HEK293 (cell line): ENCODE results near the gene BRD2.

Experiments
- CTCF ChIA-PET: fragments of 350-600 bp; formaldehyde crosslinking; extraction: SDS; loops from one replicate; lab custom pipeline; 2021; ENCODE audit warnings: antibody characterized with exemption; lab: Yijun Ruan, JAX
- POLR2A ChIA-PET: fragments of 300-600 bp; formaldehyde crosslinking; extraction: SDS; loops from one replicate; lab custom pipeline; 2020; ENCODE audit warnings: antibody characterized with exemption, inconsistent platforms; lab: Yijun Ruan, JAX
- H3K27ac ChIP-seq: fragments of 200-500 bp; sonication (Bioruptor generic); 2 replicates; pipeline ENCODE4 v1.5.1; 2014; ENCODE audit warnings: low read depth, low read length, control low read depth, inconsistent platforms; ENCODE audit errors: extremely low read depth
- H3K36me3 ChIP-seq, 2 experiments: fragments of 200-500 bp in 1 of 2; sonication (Bioruptor generic) in 1 of 2; 1 replicate in 1 of 2; 2 replicates in 1 of 2; pipeline ENCODE4 v1.5.1; 2014 to 2017; ENCODE audit warnings: inconsistent platforms in 2 of 2, low read length in 2 of 2; ENCODE audit not compliant: control insufficient read depth in 2 of 2, insufficient read depth in 1 of 2
- H3K4me1 ChIP-seq: fragments of 200-500 bp; sonication (Bioruptor generic); 2 replicates; pipeline ENCODE4 v1.5.1; 2014; ENCODE audit warnings: mild to moderate bottlenecking, low read length, inconsistent platforms; ENCODE audit not compliant: control insufficient read depth, insufficient read depth
- H3K4me3 ChIP-seq: 2 replicates; pipeline ENCODE4 v1.5.1; 2011; ENCODE audit warnings: low read depth, mild to moderate bottlenecking, control low read depth, low read length, moderate library complexity
- H3K9me3 ChIP-seq: fragments of 200-500 bp; sonication (Bioruptor generic); 2 replicates; pipeline ENCODE4 v1.5.1; 2014; ENCODE audit warnings: low read depth, low read length, inconsistent platforms; ENCODE audit not compliant: control insufficient read depth, insufficient read depth
- BCL11A ChIP-seq: fragments of 450-650 bp; formaldehyde crosslinking; IDR thresholded peaks from 2 replicates; pipeline ENCODE4 v1.5.1; 2016; ENCODE audit warnings: low read depth, missing biosample characterization, missing genetic modification characterization
- GLIS1 ChIP-seq: fragments of 450-650 bp; formaldehyde crosslinking; IDR thresholded peaks from 2 replicates; pipeline ENCODE4 v1.5.1; 2016; ENCODE audit warnings: missing biosample characterization, missing genetic modification characterization
- KLF1 ChIP-seq: fragments of 450-650 bp; formaldehyde crosslinking; IDR thresholded peaks from 2 replicates; pipeline ENCODE4 v1.5.1; 2016; ENCODE audit warnings: missing biosample characterization, missing genetic modification characterization
- KLF17 ChIP-seq: fragments of 450-650 bp; formaldehyde crosslinking; IDR thresholded peaks from 2 replicates; pipeline ENCODE4 v1.5.1; 2016; ENCODE audit warnings: missing biosample characterization, missing genetic modification characterization
- SCRT2 ChIP-seq: fragments of 450-650 bp; formaldehyde crosslinking; IDR thresholded peaks from 2 replicates; pipeline ENCODE4 v1.5.1; 2016; ENCODE audit warnings: missing biosample characterization, missing genetic modification characterization
- SP7 ChIP-seq: fragments of 450-650 bp; formaldehyde crosslinking; IDR thresholded peaks from 2 replicates; pipeline ENCODE4 v1.5.1; 2016; ENCODE audit warnings: missing biosample characterization, missing genetic modification characterization
- ZBTB20 ChIP-seq: fragments of 450-650 bp; formaldehyde crosslinking; IDR thresholded peaks from 2 replicates; pipeline ENCODE4 v1.5.1; 2016; ENCODE audit warnings: missing biosample characterization, missing genetic modification characterization
- ZBTB21 ChIP-seq: fragments of 450-650 bp; formaldehyde crosslinking; IDR thresholded peaks from 2 replicates; pipeline ENCODE4 v1.5.1; 2017; ENCODE audit warnings: missing biosample characterization, missing genetic modification characterization
- ZFHX2 ChIP-seq: fragments of 450-650 bp; formaldehyde crosslinking; conservative IDR thresholded peaks from 2 replicates; pipeline ENCODE4 v1.5.1; 2016; ENCODE audit warnings: missing biosample characterization, missing genetic modification characterization
- ZNF174 ChIP-seq: fragments of 450-650 bp; formaldehyde crosslinking; IDR thresholded peaks from 2 replicates; pipeline ENCODE4 v1.5.0; 2017; ENCODE audit warnings: missing biosample characterization, mild to moderate bottlenecking, missing genetic modification characterization
- ZNF280C ChIP-seq: fragments of 450-650 bp; formaldehyde crosslinking; IDR thresholded peaks from 2 replicates; pipeline ENCODE4 v1.5.1; 2016; ENCODE audit warnings: missing biosample characterization, missing genetic modification characterization
- ZNF280D ChIP-seq: fragments of 450-650 bp; formaldehyde crosslinking; IDR thresholded peaks from 2 replicates; pipeline ENCODE4 v1.5.1; 2016; ENCODE audit warnings: missing biosample characterization, missing genetic modification characterization
- ZNF324 ChIP-seq: fragments of 450-650 bp; formaldehyde crosslinking; IDR thresholded peaks from 2 replicates; pipeline ENCODE4 v1.5.1; 2016; ENCODE audit warnings: missing biosample characterization, missing genetic modification characterization
- ZNF341 ChIP-seq: fragments of 450-650 bp; formaldehyde crosslinking; IDR thresholded peaks from 2 replicates; pipeline ENCODE4; 2016; ENCODE audit warnings: low read depth, missing biosample characterization, missing genetic modification characterization
- ZNF416 ChIP-seq: fragments of 450-650 bp; formaldehyde crosslinking; IDR thresholded peaks from 2 replicates; pipeline ENCODE4 v1.5.1; 2016; ENCODE audit warnings: missing biosample characterization, missing genetic modification characterization
- ZNF426 ChIP-seq: fragments of 450-650 bp; formaldehyde crosslinking; IDR thresholded peaks from 2 replicates; pipeline ENCODE4 v1.5.1; 2017; ENCODE audit warnings: missing biosample characterization, missing genetic modification characterization, mild to moderate bottlenecking, inconsistent platforms, moderate library complexity
- ZNF488 ChIP-seq: fragments of 450-650 bp; formaldehyde crosslinking; IDR thresholded peaks from 2 replicates; pipeline ENCODE4 v1.5.1; 2016; ENCODE audit warnings: missing biosample characterization, missing genetic modification characterization
- ZNF501 ChIP-seq: fragments of 450-650 bp; formaldehyde crosslinking; IDR thresholded peaks from 2 replicates; pipeline ENCODE4 v1.5.1; 2016; ENCODE audit warnings: missing biosample characterization, missing genetic modification characterization
- ZNF510 ChIP-seq: fragments of 450-650 bp; formaldehyde crosslinking; IDR thresholded peaks from 2 replicates; pipeline ENCODE4 v1.5.1; 2018; ENCODE audit warnings: mild to moderate bottlenecking, missing genetic modification characterization, missing biosample characterization; ENCODE audit not compliant: insufficient replicate concordance
- ZNF571 ChIP-seq: fragments of 450-650 bp; formaldehyde crosslinking; IDR thresholded peaks from 2 replicates; pipeline ENCODE4 v1.5.0; 2017; ENCODE audit warnings: missing biosample characterization, missing genetic modification characterization
- ZNF629 ChIP-seq: fragments of 450-650 bp; formaldehyde crosslinking; IDR thresholded peaks from 2 replicates; pipeline ENCODE4 v1.5.1; 2017; ENCODE audit warnings: missing biosample characterization, missing genetic modification characterization
- ZNF654 ChIP-seq: fragments of 450-650 bp; formaldehyde crosslinking; IDR thresholded peaks from 2 replicates; pipeline ENCODE4 v1.5.1; 2016; ENCODE audit warnings: low read depth, missing biosample characterization, missing genetic modification characterization
- ZNF660 ChIP-seq: fragments of 450-650 bp; IDR thresholded peaks from 2 replicates; pipeline ENCODE4 v1.5.1; 2018; ENCODE audit warnings: missing biosample characterization, mild to moderate bottlenecking, missing genetic modification characterization
- ZNF692 ChIP-seq: fragments of 450-650 bp; formaldehyde crosslinking; IDR thresholded peaks from 2 replicates; pipeline ENCODE4 v1.5.1; 2016; ENCODE audit warnings: missing biosample characterization, missing genetic modification characterization
- ZNF707 ChIP-seq: fragments of 450-650 bp; formaldehyde crosslinking; IDR thresholded peaks from 2 replicates; pipeline ENCODE4 v1.5.1; 2016; ENCODE audit warnings: missing biosample characterization, missing genetic modification characterization
- ZNF747 ChIP-seq: fragments of 450-650 bp; formaldehyde crosslinking; IDR thresholded peaks from 2 replicates; pipeline ENCODE4 v1.5.1; 2016; ENCODE audit warnings: missing biosample characterization, missing genetic modification characterization
- ZNF777 ChIP-seq: fragments of 450-650 bp; formaldehyde crosslinking; IDR thresholded peaks from 2 replicates; pipeline ENCODE4 v1.5.1; 2017; ENCODE audit warnings: missing biosample characterization, missing genetic modification characterization, borderline replicate concordance

The BRD2 gene

GRCh38 chr6:32983964-32984621, 15.7 kb downstream of the BRD2 start (continued):
- TF ChIP-seq ZNF280D (tag by site-specific recombination) (no peak), ZFHX2 (tag by site-specific recombination) (no peak), ZNF280C (tag by site-specific recombination) (no peak)

GRCh38 chr6:32984622-32985389, 16.4 kb downstream of the BRD2 start:
- peaks cover 4% of the 10 kb centered on the region; the same call in 1 of the 2 replicates for H3K4me1 ChIP-seq
- peaks cover 17 to 19% of the 10 kb centered on the region in 2 experiments for H3K36me3 ChIP-seq
- H3K27ac ChIP-seq = no peak overlapping the region
- CTCF ChIA-PET = interaction anchor here (0.6 to 11.4 kb wide), 76 partner anchors 9 to 992 kb away, joined by 3 to 250 read pairs (median 4); partner anchors contain the start of genes BRD2, HLA-DMA, HLA-DMB and PSMB9
- H3K9me3 ChIP-seq = no peaks in the 10 kb centered on the region
- no peak overlapping the region for H3K4me3 ChIP-seq
- POLR2A ChIA-PET = interaction anchor here (0.6 to 7.7 kb wide), 17 partner anchors 12 to 263 kb away, joined by 3 to 405 read pairs (median 4); partner anchors contain the start of genes BRD2, HLA-DMA, HLA-DMB and TAP2
- no peak for TF ChIP-seq ZNF341 (tag by site-specific recombination)
- peak; percentile 39; the same call in 1 of the 2 replicates for TF ChIP-seq GLIS1 (tag by site-specific recombination)
- no peak for TF ChIP-seq ZNF488 (tag by site-specific recombination)
- no peak for TF ChIP-seq ZNF426 (tag by site-specific recombination)
- no peak for TF ChIP-seq ZNF747 (tag by site-specific recombination)
- TF ChIP-seq ZNF777 (tag by site-specific recombination) = no peak
- TF ChIP-seq ZBTB21 (tag by site-specific recombination) = no peak
- no peak for TF ChIP-seq ZNF571 (tag by site-specific recombination)
- no peak for TF ChIP-seq KLF1 (tag by site-specific recombination)
- TF ChIP-seq ZNF510 = no peak
- peak; percentile 92 for TF ChIP-seq ZNF660 (tag by site-specific recombination)
- no peak for TF ChIP-seq ZNF324 (tag by site-specific recombination)
- TF ChIP-seq BCL11A (tag by site-specific recombination) = no peak
- peak; percentile 81 for TF ChIP-seq SCRT2
- no peak; the same call in 1 of the 2 replicates for TF ChIP-seq ZBTB20 (tag by site-specific recombination)
- peak; percentile 36; the same call in 1 of the 2 replicates for TF ChIP-seq SP7 (tag by site-specific recombination)
- TF ChIP-seq KLF17 = no peak
- no peak for TF ChIP-seq ZNF416 (tag by site-specific recombination)
- TF ChIP-seq ZNF707 (tag by site-specific recombination) = no peak
- TF ChIP-seq ZNF654 (tag by site-specific recombination) = peak; percentile 99
- no peak for TF ChIP-seq ZNF174 (tag by site-specific recombination)
- TF ChIP-seq ZNF629 (tag by site-specific recombination) = peak; percentile 42
- TF ChIP-seq ZNF692 (tag by site-specific recombination) = 0 out of 2 replicates have a peak, but pooled peaks have one; percentile 34
- TF ChIP-seq ZNF501 (tag by site-specific recombination) = no peak
